HG03159 (cell line): ENCODE results near the gene IFNL4.
"Not testable (repeated sequence)": the region's sequence is repeated elsewhere in the genome, so short reads cannot be mapped to it uniquely, and the experiment has no call there.

ENCODE experiments used
- ATAC-seq: cut with Tn5 transposase; IDR thresholded peaks from one replicate; pipeline ENCODE4 v1.9.1; 2021; ENCODE audit warnings: mild to moderate bottlenecking, moderate library complexity; ENCODE audit not compliant: unreplicated experiment

IFNL4 gene

GRCh38 chr19:39261704-39262103 lies 13.0 kb upstream of the IFNL4 start:
- ATAC-seq, result no peak

GRCh38 chr19:39257227-39257626 lies 8.6 kb upstream of the IFNL4 start:
- ATAC-seq, result no peak

GRCh38 chr19:39254531-39255345 lies 6.1 kb upstream of the IFNL4 start:
- no peak for ATAC-seq

- no peak for ATAC-seq
Measured at GRCh38 chr19:39253374-39254149, 4.9 kb upstream of the IFNL4 start.

- no peak for ATAC-seq
Measured at GRCh38 chr19:39252458-39252857, 3.8 kb upstream of the IFNL4 start.

- no peak for ATAC-seq
Measured at GRCh38 chr19:39251846-39252245, 3.2 kb upstream of the IFNL4 start.

GRCh38 chr19:39251081-39251480 lies 2.4 kb upstream of the IFNL4 start:
- no peak for ATAC-seq

GRCh38 chr19:39247701-39248664 lies 673 bp downstream of the IFNL4 start:
- no peak for ATAC-seq

GRCh38 chr19:39246951-39247669 lies 1.5 kb downstream of the IFNL4 start:
- no peak for ATAC-seq

GRCh38 chr19:39245166-39245565 lies 3.5 kb downstream of the IFNL4 start:
- ATAC-seq, result not testable (repeated sequence)

GRCh38 chr19:39244410-39245100 lies 4.1 kb downstream of the IFNL4 start, which contains the start of gene IFNL3:
Gene IFNL3 (minus strand): TSS chr19:39245006. CDS start chr19:39244967, 39 bp downstream.
- ATAC-seq, result not testable (repeated sequence)

GRCh38 chr19:39243741-39244140 lies 4.9 kb downstream of the IFNL4 start:
- not testable (repeated sequence) for ATAC-seq

- no peak for ATAC-seq
Measured at GRCh38 chr19:39240421-39240820, 8.2 kb downstream of the IFNL4 start.

- ATAC-seq, result no peak
Measured at GRCh38 chr19:39238944-39239343, 9.7 kb downstream of the IFNL4 start.

- no peak for ATAC-seq
Measured at GRCh38 chr19:39238209-39238608, 10.4 kb downstream of the IFNL4 start.

GRCh38 chr19:39237200-39238184 lies 11.2 kb downstream of the IFNL4 start:
- ATAC-seq, result no peak

GRCh38 chr19:39236527-39236926 lies 12.1 kb downstream of the IFNL4 start:
- ATAC-seq, result no peak

- no peak for ATAC-seq
Measured at GRCh38 chr19:39232708-39233107, 15.9 kb downstream of the IFNL4 start.
